SJCRH30 (cell line): ENCODE data around the gene CALD1. TPM values are rescaled to one million over a fixed set of nuclear protein-coding genes. Genes with fewer than 3 reads are reported as not detected.
A peak's percentile ranks its signal among the peaks of the same experiment; 100 is the strongest.

Experiments used
- DNase-seq, 2 experiments: peaks; one replicate each; pipeline ENCODE4 v3.0.0-alpha.2; 2015 to 2020
- H3K27ac ChIP-seq: fragments of 250-450 bp; sonication (Bioruptor Pico); 2 replicates; pipeline ENCODE4 v1.5.1; 2020; ENCODE audit warnings: mild to moderate bottlenecking, moderate library complexity
- H3K27me3 ChIP-seq: fragments of 250-450 bp; sonication (Bioruptor Pico); 2 replicates; pipeline ENCODE4 v1.5.1; 2020; ENCODE audit warnings: mild to moderate bottlenecking, moderate library complexity
- H3K36me3 ChIP-seq: fragments of 250-450 bp; sonication (Bioruptor Pico); 2 replicates; pipeline ENCODE4 v1.5.1; 2020; ENCODE audit warnings: mild to moderate bottlenecking, moderate library complexity
- H3K4me1 ChIP-seq: fragments of 250-450 bp; sonication (Bioruptor Pico); 2 replicates; pipeline ENCODE4 v1.5.1; 2020; ENCODE audit warnings: mild to moderate bottlenecking, moderate library complexity
- H3K4me3 ChIP-seq: fragments of 250-450 bp; sonication (Bioruptor Pico); 2 replicates; pipeline ENCODE4 v1.5.1; 2020; ENCODE audit warnings: mild to moderate bottlenecking, moderate library complexity
- H3K9me3 ChIP-seq: fragments of 250-450 bp; sonication (Bioruptor Pico); replicated peaks from 2 replicates; pipeline ENCODE4 v1.5.1; 2020; ENCODE audit warnings: mild to moderate bottlenecking, moderate library complexity
- total RNA-seq: library from RNA; depleted of rRNA; stranded (reverse); fragments of >200 nt; shearing (Covaris generic); gene quantifications from 2 replicates; pipeline ENCODE4 v1.2.3, GENCODE V29; 2014

The CALD1 gene
- total RNA-seq, 1 experiment from 2014 or later = 113 TPM

DNA sequence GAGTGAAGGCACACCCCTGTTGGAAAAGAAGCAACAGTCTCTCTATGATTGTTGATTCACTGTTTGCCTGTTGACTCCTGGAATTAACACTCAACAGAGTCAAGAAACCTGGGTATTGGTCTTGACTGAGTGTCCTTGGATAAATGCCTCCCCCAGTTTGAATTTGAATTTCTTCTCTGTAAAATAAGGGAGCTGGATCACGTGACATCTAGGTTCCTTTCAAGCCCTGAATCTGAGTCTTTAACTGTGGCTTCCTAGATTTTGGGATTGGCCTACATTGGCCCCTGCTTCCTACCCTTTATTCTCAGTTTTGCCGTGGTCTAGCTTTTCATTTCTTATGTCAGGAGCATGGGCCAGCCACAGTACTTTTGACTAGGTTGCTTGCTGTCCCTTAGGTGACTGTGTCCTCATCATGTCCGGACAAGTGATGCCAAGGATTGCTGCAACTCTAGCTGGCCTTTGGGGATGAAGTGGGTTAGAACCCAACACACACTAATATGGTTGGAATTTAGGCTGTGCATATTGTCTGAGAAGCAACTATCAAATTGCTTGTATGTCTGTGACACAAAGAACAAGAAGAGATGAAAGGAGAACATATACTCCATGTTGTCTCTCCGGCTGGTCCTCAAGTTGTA lies 35.4 kb downstream of the CALD1 start:
- Histone ChIP-seq H3K4me1 (peaks cover 6% of the 10 kb centered on the region; the same call in 1 of the 2 replicates), H3K36me3 (no peaks in the 10 kb centered on the region), H3K4me3 (no peak overlapping the region), H3K27ac (no peak overlapping the region), H3K9me3 (no peaks in the 10 kb centered on the region), H3K27me3 (no peaks in the 10 kb centered on the region)
- DNase-seq = no peak

DNA sequence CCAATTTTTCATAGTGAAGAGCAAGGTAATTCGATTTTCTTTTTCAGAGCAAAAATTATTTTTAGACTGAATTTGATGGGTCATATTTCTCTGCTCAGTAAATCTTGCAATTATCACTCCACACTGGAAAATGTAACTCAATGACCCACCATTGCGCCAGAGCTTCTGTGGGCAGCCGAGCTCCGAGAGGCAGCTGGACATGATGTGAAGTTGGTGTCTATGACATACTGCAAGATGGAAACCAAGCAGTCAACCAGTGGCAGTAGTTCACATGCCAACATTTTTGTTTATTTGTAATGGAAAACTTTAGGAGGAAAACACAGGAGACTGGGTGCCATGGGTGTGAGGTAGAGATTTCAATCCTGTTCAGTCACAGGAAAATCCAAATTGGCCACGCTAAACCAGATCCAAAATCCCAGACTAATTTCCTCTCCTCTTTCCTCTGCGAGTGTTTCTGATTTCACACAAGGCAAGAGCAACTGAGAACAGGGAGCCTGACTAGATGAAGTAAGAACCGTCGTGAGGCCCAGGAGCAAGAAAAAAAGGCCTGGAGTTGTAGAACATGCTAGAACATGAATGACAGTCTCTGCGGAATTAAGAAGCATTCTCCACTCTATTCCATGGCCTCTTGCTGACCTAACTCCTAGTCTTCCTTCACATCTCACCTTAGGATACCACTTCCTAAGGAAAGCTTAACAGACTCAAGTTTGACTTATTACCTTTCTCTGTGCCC lies 39.3 kb downstream of the CALD1 start:
- Histone ChIP-seq H3K4me3 (no peak overlapping the region), H3K9me3 (no peaks in the 10 kb centered on the region), H3K27me3 (no peaks in the 10 kb centered on the region), H3K36me3 (no peaks in the 10 kb centered on the region), H3K4me1 (peaks cover 15% of the 10 kb centered on the region), H3K27ac (no peak overlapping the region)
- DNase-seq = no peak

GRCh38 chr7:134819401-134819800 lies 40.0 kb downstream of the CALD1 start:
- no peaks in the 10 kb centered on the region for H3K36me3 ChIP-seq
- no peaks in the 10 kb centered on the region for H3K27me3 ChIP-seq
- no peak for DNase-seq
- H3K27ac ChIP-seq = no peak overlapping the region
- no peak overlapping the region for H3K4me3 ChIP-seq
- H3K9me3 ChIP-seq = no peaks in the 10 kb centered on the region
- peaks cover 21% of the 10 kb centered on the region for H3K4me1 ChIP-seq

GRCh38 chr7:134820295-134820694 lies 40.9 kb downstream of the CALD1 start:
- Histone ChIP-seq H3K27me3 (no peaks in the 10 kb centered on the region), H3K9me3 (no peaks in the 10 kb centered on the region), H3K4me1 (peaks cover 30% of the 10 kb centered on the region), H3K36me3 (no peaks in the 10 kb centered on the region), H3K27ac (no peak overlapping the region), H3K4me3 (no peak overlapping the region)
- no peak for DNase-seq

GRCh38 chr7:134820778-134821177 lies 41.3 kb downstream of the CALD1 start:
- Histone ChIP-seq H3K4me3 (no peak overlapping the region), H3K27ac (no peak overlapping the region)

DNA sequence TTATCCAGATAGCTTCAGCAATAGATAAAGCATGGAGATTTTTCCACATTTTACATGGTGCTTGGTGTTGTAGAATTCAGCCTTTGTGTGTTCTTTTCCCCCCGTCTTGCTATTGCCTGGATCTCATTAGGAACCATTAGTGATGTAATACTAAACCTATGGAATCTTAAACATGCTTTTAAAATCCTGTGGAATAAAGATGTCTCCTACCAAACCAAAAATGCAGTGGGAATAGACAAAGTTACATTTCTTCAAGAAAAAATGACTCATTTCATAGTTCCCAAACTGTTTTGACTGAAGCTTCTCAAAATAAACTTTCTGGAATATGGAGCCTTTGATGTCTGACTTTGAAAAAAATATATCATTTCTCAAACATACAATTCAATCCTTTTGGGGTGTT lies 44.0 kb downstream of the CALD1 start:
- no peak overlapping the region for H3K4me3 ChIP-seq
- H3K27me3 ChIP-seq = no peaks in the 10 kb centered on the region
- peak in 1 of 2 experiments; percentile 55 for DNase-seq
- H3K36me3 ChIP-seq = no peaks in the 10 kb centered on the region
- peak overlapping the region; percentile 51 for H3K27ac ChIP-seq
- H3K9me3 ChIP-seq = no peaks in the 10 kb centered on the region
- peaks cover 45% of the 10 kb centered on the region for H3K4me1 ChIP-seq

More at GRCh38 chr7:134820778-134821177, 41.3 kb downstream of the CALD1 start:
- H3K9me3 ChIP-seq = no peaks in the 10 kb centered on the region
- H3K4me1 ChIP-seq = peaks cover 35% of the 10 kb centered on the region
- H3K36me3 ChIP-seq = no peaks in the 10 kb centered on the region
- DNase-seq = no peak
- H3K27me3 ChIP-seq = no peaks in the 10 kb centered on the region

DNA sequence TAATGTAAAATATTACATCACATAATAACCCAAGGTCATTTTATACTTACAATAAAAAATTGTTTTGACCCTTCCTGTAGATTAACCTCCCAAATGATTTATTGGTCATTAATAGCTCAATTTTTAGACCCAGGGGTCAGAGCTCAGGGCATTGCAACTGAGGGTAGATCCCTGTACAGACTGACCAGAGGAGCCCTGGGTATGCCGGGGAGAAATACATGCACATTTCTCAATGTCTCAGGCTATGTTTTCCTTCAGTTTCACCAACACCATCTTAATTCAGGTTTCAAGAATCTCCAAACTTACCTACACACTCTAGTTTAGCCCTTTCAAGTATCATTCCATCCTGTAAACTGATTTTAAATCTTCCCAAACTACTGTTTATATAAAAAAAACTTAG lies 46.2 kb downstream of the CALD1 start:
- H3K27me3 ChIP-seq = no peaks in the 10 kb centered on the region
- 0 out of 2 replicates have a peak overlapping the region, but pooled peaks have one; percentile 8 for H3K4me3 ChIP-seq
- peak overlapping the region; percentile 76 for H3K27ac ChIP-seq
- peak in 1 of 2 experiments; percentile 23 for DNase-seq
- H3K9me3 ChIP-seq = no peaks in the 10 kb centered on the region
- H3K4me1 ChIP-seq = peaks cover 45% of the 10 kb centered on the region
- no peaks in the 10 kb centered on the region for H3K36me3 ChIP-seq

- peak; percentile 81 to 83 for DNase-seq
- no peaks in the 10 kb centered on the region for H3K36me3 ChIP-seq
- H3K9me3 ChIP-seq = no peaks in the 10 kb centered on the region
- H3K27me3 ChIP-seq = no peaks in the 10 kb centered on the region
- H3K27ac ChIP-seq = peak overlapping the region; percentile 76
- H3K4me3 ChIP-seq = 0 out of 2 replicates have a peak overlapping the region, but pooled peaks have one; percentile 8
- peaks cover 45% of the 10 kb centered on the region for H3K4me1 ChIP-seq
These were observed 46.7 kb downstream of the CALD1 start for GRCh38 chr7:134826105-134826504.

DNA sequence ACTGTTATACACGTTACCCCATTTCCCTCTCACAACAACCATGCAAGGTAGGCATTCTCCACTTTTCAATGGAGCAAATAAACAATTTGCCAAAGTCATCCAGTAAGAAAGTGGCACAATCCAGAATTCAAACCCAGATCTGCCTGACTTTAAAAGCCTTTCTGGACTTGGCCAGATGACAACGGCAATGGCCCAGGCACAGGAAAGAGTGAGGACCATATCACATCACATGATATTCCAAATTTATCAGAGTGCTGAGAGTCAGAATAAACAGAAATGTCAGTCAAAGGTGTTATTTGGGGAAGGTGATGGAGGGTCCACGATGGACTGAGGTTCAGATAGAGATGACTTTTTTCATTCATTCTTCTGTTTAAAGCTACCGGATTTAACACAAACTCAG lies 48.0 kb downstream of the CALD1 start:
- Histone ChIP-seq H3K27me3 (no peaks in the 10 kb centered on the region), H3K36me3 (no peaks in the 10 kb centered on the region), H3K9me3 (no peaks in the 10 kb centered on the region), H3K4me1 (peaks cover 44% of the 10 kb centered on the region), H3K27ac (no peak overlapping the region), H3K4me3 (no peak overlapping the region)
- no peak for DNase-seq

DNA sequence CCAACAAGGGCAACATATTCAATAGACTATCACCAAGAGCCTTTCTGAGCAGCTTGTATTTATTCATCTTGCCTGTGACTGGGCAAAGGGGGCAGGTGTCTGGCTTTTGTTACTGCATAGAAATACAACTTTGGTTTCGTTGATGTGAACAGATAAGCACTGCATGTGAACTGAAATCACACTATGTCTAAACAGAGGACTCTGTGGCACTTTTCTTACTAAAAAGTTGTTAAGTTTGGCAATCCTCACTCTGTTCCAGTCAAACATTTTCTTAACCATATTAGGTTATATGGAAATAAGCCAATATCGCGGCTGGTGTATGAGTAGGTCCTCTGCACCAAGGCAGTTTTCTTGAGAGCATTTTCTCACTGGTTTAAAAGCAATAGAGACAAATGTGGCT lies 48.5 kb downstream of the CALD1 start:
- DNase-seq = no peak
- no peak overlapping the region for H3K27ac ChIP-seq
- H3K4me3 ChIP-seq = no peak overlapping the region
- no peaks in the 10 kb centered on the region for H3K27me3 ChIP-seq
- H3K36me3 ChIP-seq = no peaks in the 10 kb centered on the region
- H3K9me3 ChIP-seq = no peaks in the 10 kb centered on the region
- H3K4me1 ChIP-seq = peaks cover 39% of the 10 kb centered on the region

GRCh38 chr7:134828361-134828760 lies 48.9 kb downstream of the CALD1 start:
- H3K4me3 ChIP-seq = no peak overlapping the region
- no peak overlapping the region for H3K27ac ChIP-seq

DNA sequence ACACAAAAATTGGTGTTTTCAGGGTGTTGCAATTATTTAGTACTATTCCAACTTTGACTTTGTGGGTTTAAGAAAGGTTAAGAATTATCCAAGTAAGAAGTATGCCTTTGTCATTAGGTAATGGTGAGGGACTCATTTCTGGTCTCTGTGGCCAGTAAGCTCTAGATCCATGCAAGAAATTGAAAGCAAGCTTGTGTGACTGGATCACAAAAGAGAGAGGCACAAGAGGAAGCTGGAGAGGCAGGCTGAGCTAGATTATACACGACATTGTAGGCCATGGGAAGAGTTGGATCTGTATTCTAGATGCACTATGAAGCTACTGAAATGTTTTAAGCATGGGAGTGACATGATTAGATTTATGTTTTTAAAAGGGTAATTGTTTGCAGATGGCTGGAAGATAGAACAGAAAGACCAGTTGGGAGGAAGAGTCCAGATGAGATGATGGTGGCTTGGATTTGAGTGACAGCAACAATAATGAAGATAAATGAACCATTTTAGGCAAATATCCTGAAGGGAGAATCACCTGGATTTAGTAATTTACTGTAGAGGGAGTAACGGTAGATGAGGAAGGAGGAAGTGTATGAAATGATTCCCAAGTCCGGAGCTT lies 50.0 kb downstream of the CALD1 start:
- DNase-seq = no peak
- Histone ChIP-seq H3K4me1 (peaks cover 23% of the 10 kb centered on the region), H3K9me3 (no peaks in the 10 kb centered on the region), H3K36me3 (no peaks in the 10 kb centered on the region), H3K4me3 (no peak overlapping the region), H3K27ac (no peak overlapping the region), H3K27me3 (no peaks in the 10 kb centered on the region)

More at GRCh38 chr7:134828361-134828760, 48.9 kb downstream of the CALD1 start:
- peaks cover 35% of the 10 kb centered on the region for H3K4me1 ChIP-seq
- no peaks in the 10 kb centered on the region for H3K27me3 ChIP-seq
- no peak for DNase-seq
- H3K9me3 ChIP-seq = no peaks in the 10 kb centered on the region
- H3K36me3 ChIP-seq = no peaks in the 10 kb centered on the region

GRCh38 chr7:134831862-134832261 lies 52.4 kb downstream of the CALD1 start:
- Histone ChIP-seq H3K9me3 (no peaks in the 10 kb centered on the region), H3K4me1 (peaks cover 2% of the 10 kb centered on the region), H3K27ac (no peak overlapping the region), H3K27me3 (no peaks in the 10 kb centered on the region), H3K36me3 (no peaks in the 10 kb centered on the region), H3K4me3 (no peak overlapping the region)
- DNase-seq = no peak

DNA sequence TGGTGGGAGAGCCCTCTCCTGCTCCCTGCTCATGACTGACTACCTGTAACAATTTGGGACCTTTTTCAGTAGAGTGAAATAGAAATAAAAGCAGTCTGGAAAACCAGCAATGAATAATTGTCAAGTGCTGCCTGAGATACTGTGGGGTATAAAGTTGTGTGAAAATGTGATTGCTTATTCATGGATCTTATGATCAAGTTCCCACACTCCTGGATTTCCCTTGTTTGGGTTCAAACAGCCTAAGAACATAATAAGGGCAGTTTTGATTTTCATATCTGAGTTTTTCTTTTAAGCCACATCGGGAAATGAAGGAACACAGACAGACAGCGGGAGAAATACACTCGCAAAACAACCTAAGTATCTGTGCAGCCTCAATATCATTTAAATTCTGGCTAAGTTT lies 52.9 kb downstream of the CALD1 start:
- Histone ChIP-seq H3K27me3 (no peaks in the 10 kb centered on the region), H3K4me1 (no peaks in the 10 kb centered on the region; the same call in 1 of the 2 replicates), H3K9me3 (no peaks in the 10 kb centered on the region), H3K27ac (no peak overlapping the region), H3K4me3 (no peak overlapping the region), H3K36me3 (no peaks in the 10 kb centered on the region)
- no peak for DNase-seq
